HG03064 (cell line): Measurements from ENCODE around the gene HMGB2.

Source experiments
- ATAC-seq: cut with Tn5 transposase; IDR thresholded peaks from one replicate; pipeline ENCODE4 v1.9.1; 2021; ENCODE audit warnings: low read depth; ENCODE audit not compliant: unreplicated experiment

Gene HMGB2

GRCh38 chr4:173337463-173337862, 3.3 kb upstream of the HMGB2 start:
- ATAC-seq: no peak

- ATAC-seq: peak; percentile 28
Observed at GRCh38 chr4:173334891-173335752, 964 bp upstream of the HMGB2 start.

GRCh38 chr4:173333658-173334084, 487 bp downstream of the HMGB2 start:
- peak; percentile 6 for ATAC-seq

- no peak for ATAC-seq
Observed at GRCh38 chr4:173332963-173333657, 1.0 kb downstream of the HMGB2 start.

- no peak for ATAC-seq
Observed at GRCh38 chr4:173332021-173332487, 2.1 kb downstream of the HMGB2 start.

GRCh38 chr4:173330590-173330989, 3.6 kb downstream of the HMGB2 start:
- ATAC-seq: no peak

- no peak for ATAC-seq
Observed at GRCh38 chr4:173328236-173328901, 5.8 kb downstream of the HMGB2 start.

GRCh38 chr4:173325007-173325736, 9.0 kb downstream of the HMGB2 start:
- no peak for ATAC-seq

GRCh38 chr4:173319696-173320095, 14.5 kb downstream of the HMGB2 start:
- no peak for ATAC-seq

GRCh38 chr4:173318648-173319211, 15.4 kb downstream of the HMGB2 start:
- no peak for ATAC-seq

GRCh38 chr4:173318240-173318639, 15.9 kb downstream of the HMGB2 start:
- ATAC-seq: no peak

GRCh38 chr4:173317004-173317403, 17.2 kb downstream of the HMGB2 start:
- no peak for ATAC-seq

GRCh38 chr4:173316060-173316459, 18.1 kb downstream of the HMGB2 start:
- no peak for ATAC-seq

GRCh38 chr4:173314715-173315114, 19.4 kb downstream of the HMGB2 start:
- ATAC-seq: no peak

- ATAC-seq: no peak
Observed at GRCh38 chr4:173311368-173311767, 22.8 kb downstream of the HMGB2 start.

GRCh38 chr4:173307778-173308177, 26.4 kb downstream of the HMGB2 start:
- ATAC-seq: no peak

- no peak for ATAC-seq
Observed at GRCh38 chr4:173301518-173302201, 32.5 kb downstream of the HMGB2 start.

GRCh38 chr4:173294444-173294843, 39.7 kb downstream of the HMGB2 start:
- no peak for ATAC-seq

GRCh38 chr4:173293663-173294062, 40.5 kb downstream of the HMGB2 start:
- ATAC-seq: no peak

GRCh38 chr4:173291899-173292298, 42.3 kb downstream of the HMGB2 start:
- no peak for ATAC-seq
